Esophagus (tissue), 2 donors: ENCODE results near the gene PDGFD. TPM values are rescaled to one million over a fixed set of nuclear protein-coding genes. Genes with fewer than 3 reads are reported as not detected.
"Not testable (repeated sequence)": the region's sequence is repeated elsewhere in the genome, so short reads cannot be mapped to it uniquely, and the experiment has no call there.

Source experiments
- H3K27ac ChIP-seq, 2 donors: one replicate each; pipeline ENCODE4 v1.5.1; 2013; ENCODE audit warnings: low read depth in 2 of 2, mild to moderate bottlenecking in 2 of 2, inconsistent platforms in 1 of 2, low read length in 1 of 2, moderate library complexity in 1 of 2
- H3K27me3 ChIP-seq, 2 donors: one replicate each; pipeline ENCODE4 v1.6.1; 2013; ENCODE audit warnings: low read length in 2 of 2, control low read depth in 1 of 2, mild to moderate bottlenecking in 1 of 2; ENCODE audit not compliant: insufficient read depth in 2 of 2, control insufficient read depth in 1 of 2
- H3K36me3 ChIP-seq, 2 donors: one replicate each; pipeline ENCODE4 v1.6.1; 2013; ENCODE audit warnings: low read length in 1 of 2; ENCODE audit not compliant: control insufficient read depth in 2 of 2, insufficient read depth in 2 of 2
- H3K4me1 ChIP-seq, 2 donors: one replicate each; pipeline ENCODE4 v1.6.1; 2013; ENCODE audit warnings: low read length in 1 of 2; ENCODE audit not compliant: control insufficient read depth in 2 of 2, insufficient read depth in 2 of 2
- H3K4me3 ChIP-seq, 2 donors: one replicate each; pipeline ENCODE4 v1.5.1; 2013; ENCODE audit warnings: low read length in 2 of 2, mild to moderate bottlenecking in 2 of 2, low read depth in 1 of 2, moderate library complexity in 1 of 2
- H3K9me3 ChIP-seq, 2 donors: one replicate each; pipeline ENCODE4 v1.6.1; 2013; ENCODE audit warnings: mild to moderate bottlenecking in 2 of 2, low read depth in 1 of 2, low read length in 1 of 2, moderate library complexity in 1 of 2; ENCODE audit not compliant: control insufficient read depth in 2 of 2, insufficient read depth in 1 of 2
- WGBS, 2 donors: extraction: QIAGEN DNeasy Blood & Tissue Kit; methylation state at CpG; one replicate each; pipeline ENCODE4 v1.1.7; 2013; 5-methylcytosine and 5-hydroxymethylcytosine counted together
- polyA plus RNA-seq, 2 donors: library from polyadenylated mRNA; stranded (reverse); fragments of 200-250 nt; gene quantifications; one replicate each; pipeline ENCODE4 v1.2.3, GENCODE V29; 2013
- donor health status: healthy with polysubstance abuse.
- donor health status: Bipolar disorder and iron deficiency.

Gene PDGFD
- polyA plus RNA-seq, 2 donors, result 0.35 to 0.52 TPM

GRCh38 chr11:104054911-104055529 is 108.9 kb downstream of the PDGFD start:
- no peak overlapping the region for H3K4me3 ChIP-seq
- H3K4me1 ChIP-seq, result no peaks in the 10 kb centered on the region
- H3K9me3 ChIP-seq, result no peaks in the 10 kb centered on the region
- H3K36me3 ChIP-seq, result no peaks in the 10 kb centered on the region
- no peak overlapping the region for H3K27ac ChIP-seq
- H3K27me3 ChIP-seq, result no peaks in the 10 kb centered on the region
- WGBS, 2 donors, result 57 to 63% methylated on average over 4 of the region's 4 CpGs

DNA sequence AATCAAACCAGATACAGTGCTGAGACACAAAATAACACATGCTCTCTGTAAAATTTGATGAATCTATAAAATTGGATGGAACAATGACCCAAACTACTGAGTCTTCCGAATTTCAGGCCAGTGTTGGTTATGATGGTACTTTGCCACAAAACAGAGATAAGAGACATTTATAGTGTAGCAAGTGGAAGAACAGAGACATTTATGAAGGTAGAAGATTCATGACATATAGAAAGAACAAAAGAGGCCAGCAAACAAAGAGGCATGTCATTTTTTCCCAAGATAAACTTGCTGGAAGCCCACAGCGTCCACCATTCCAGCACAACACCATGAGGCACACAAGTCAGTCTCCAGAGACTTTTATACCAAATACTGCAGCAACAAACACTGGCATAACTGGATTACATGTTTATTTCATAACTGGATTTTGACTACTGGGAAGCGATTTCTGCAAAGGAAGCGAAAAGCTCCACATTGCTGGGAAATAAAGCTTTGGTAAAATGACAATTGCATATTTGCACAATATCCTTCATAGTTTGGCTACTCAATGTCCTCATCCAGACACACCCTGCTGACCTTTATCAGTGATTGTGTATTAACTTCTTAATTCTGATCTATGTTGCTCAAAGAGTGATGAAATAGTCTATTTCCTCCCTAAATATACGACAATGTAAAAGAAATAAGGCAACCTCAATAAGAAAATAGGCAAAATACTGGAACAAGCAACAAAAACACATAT is 110.0 kb downstream of the PDGFD start:
- Histone ChIP-seq H3K36me3 (no peaks in the 10 kb centered on the region), H3K27me3 (no peaks in the 10 kb centered on the region), H3K9me3 (no peaks in the 10 kb centered on the region), H3K4me3 (no peak overlapping the region), H3K27ac (no peak overlapping the region), H3K4me1 (no peaks in the 10 kb centered on the region)
- WGBS, 2 donors, result 74 to 84% methylated on average over 5 of the region's 5 CpGs

GRCh38 chr11:104051778-104052177 is 112.2 kb downstream of the PDGFD start:
- no peaks in the 10 kb centered on the region for H3K4me1 ChIP-seq
- no peaks in the 10 kb centered on the region for H3K9me3 ChIP-seq
- H3K36me3 ChIP-seq, result no peaks in the 10 kb centered on the region
- no peak overlapping the region for H3K27ac ChIP-seq
- H3K4me3 ChIP-seq, result no peak overlapping the region
- H3K27me3 ChIP-seq, result no peaks in the 10 kb centered on the region
- WGBS, 2 donors, result 80 to 81% methylated on average over 4 of the region's 4 CpGs

- WGBS, 2 donors, result 84 to 90% methylated on average over 4 of the region's 4 CpGs
- no peaks in the 10 kb centered on the region for H3K36me3 ChIP-seq
Measured at GRCh38 chr11:104049116-104049515, 114.8 kb downstream of the PDGFD start.

DNA sequence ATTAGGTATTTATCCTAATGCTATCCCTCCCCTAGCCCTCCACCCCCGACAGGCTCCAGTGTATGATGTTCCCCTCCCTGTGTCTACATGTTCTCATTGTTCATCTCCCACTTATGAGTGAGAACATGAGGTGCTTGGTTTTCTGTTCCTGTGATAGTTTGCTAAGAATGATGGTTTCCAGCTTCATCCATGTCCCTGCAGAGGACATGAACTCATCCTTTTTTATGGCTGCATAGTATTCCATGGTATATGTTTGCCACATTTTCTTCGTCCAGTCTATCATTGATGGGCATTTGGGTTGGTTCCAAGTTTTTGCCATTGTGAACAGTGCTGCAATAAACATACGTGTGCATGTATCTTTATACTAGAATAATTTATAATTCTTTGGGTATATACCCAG is 117.1 kb downstream of the PDGFD start:
- H3K4me3 ChIP-seq, H3K4me1 ChIP-seq, H3K27me3 ChIP-seq, H3K9me3 ChIP-seq, H3K36me3 ChIP-seq, H3K27ac ChIP-seq: not testable (repeated sequence)
- 92 to 94% methylated on average over 3 of the region's 3 CpGs for WGBS, 2 donors

More at GRCh38 chr11:104049116-104049515, 114.8 kb downstream of the PDGFD start:
- Histone ChIP-seq H3K27ac (no peak overlapping the region), H3K9me3 (no peaks in the 10 kb centered on the region), H3K27me3 (no peaks in the 10 kb centered on the region), H3K4me3 (no peak overlapping the region), H3K4me1 (no peaks in the 10 kb centered on the region)

- no peak overlapping the region for H3K27ac ChIP-seq
- WGBS, 2 donors, result 95 to 96% methylated on average over 2 of the region's 2 CpGs
- no peaks in the 10 kb centered on the region for H3K36me3 ChIP-seq
- H3K9me3 ChIP-seq, result no peaks in the 10 kb centered on the region
- H3K4me3 ChIP-seq, result no peak overlapping the region
- H3K4me1 ChIP-seq, result no peaks in the 10 kb centered on the region
- peaks cover 0 to 3% of the 10 kb centered on the region in 2 donors for H3K27me3 ChIP-seq
Measured at GRCh38 chr11:104046331-104046730, 117.6 kb downstream of the PDGFD start.

DNA sequence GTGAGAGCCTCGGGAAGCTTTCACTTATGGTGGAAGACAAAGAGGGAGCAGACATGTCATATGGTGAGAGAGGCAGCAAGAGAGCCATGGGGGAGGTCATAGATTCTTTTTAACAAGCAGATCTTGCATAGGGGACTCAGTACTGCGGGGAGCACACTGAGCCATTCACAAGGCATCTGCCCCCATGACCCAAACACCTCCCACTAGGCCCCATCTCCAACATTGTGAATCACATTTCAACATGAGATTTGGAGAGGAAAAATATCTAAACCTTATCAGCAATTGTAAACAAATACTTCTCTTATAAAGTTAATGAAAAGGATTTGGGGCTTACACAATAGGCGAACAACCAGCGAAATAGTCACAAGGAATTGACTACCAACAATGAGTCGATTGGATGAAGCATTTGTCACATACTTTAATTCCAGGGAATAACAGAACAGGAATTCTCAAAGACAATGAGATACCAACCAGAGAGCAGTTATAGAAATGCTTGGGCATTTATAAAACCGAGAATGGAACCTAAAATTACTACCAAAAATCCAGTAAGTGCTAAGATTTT is 120.2 kb downstream of the PDGFD start:
- H3K4me3 ChIP-seq, result no peak overlapping the region
- H3K4me1 ChIP-seq, result no peaks in the 10 kb centered on the region
- 85 to 87% methylated on average over 6 of the region's 6 CpGs for WGBS, 2 donors
- H3K36me3 ChIP-seq, result no peaks in the 10 kb centered on the region
- H3K9me3 ChIP-seq, result no peaks in the 10 kb centered on the region
- peaks cover 0 to 3% of the 10 kb centered on the region in 2 donors for H3K27me3 ChIP-seq
- no peak overlapping the region for H3K27ac ChIP-seq

DNA sequence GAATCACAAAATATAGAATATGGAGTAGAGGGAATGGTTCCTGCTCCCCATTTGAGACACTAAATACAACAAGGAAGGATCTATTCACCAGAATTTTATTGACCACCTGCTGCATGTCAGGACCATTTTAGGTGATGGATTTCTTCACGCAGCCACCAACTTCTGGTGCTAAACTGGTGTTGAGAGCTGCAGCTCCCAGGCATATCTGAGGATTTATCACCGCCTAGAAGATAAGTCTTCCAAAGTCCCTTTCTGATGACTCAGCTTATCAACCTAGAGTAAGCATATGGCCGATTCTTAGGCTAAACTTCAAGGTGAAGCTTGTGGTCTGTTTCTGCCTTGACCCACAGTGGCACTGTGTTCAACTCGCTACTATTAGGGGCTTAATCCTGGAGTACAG is 120.8 kb downstream of the PDGFD start:
- Histone ChIP-seq H3K9me3 (no peaks in the 10 kb centered on the region), H3K27me3 (peaks cover 0 to 3% of the 10 kb centered on the region in 2 donors), H3K4me1 (no peaks in the 10 kb centered on the region), H3K36me3 (no peaks in the 10 kb centered on the region), H3K27ac (no peak overlapping the region), H3K4me3 (no peak overlapping the region)
- WGBS, 2 donors, result 70 to 72% methylated on average over 4 of the region's 4 CpGs

DNA sequence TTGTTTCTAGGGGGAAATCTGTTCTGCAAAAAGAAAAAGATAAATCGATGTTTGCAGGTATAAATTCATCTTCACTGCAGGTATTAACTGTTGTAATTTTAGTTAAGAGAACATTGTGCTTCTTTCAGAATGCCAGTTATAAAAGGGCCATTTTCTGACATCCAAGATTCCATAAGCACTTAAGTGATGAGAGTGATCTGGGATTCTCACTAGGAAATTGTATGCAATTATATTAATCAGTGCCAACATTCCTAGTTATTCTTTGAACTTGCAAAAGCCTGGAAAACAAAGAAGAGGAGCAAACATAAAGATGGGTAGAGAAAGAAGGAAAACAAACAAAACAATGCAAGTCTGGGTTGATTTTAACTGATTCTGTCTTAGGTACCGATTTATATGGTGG is 122.2 kb downstream of the PDGFD start:
- H3K4me1 ChIP-seq, result no peaks in the 10 kb centered on the region
- H3K27ac ChIP-seq, result no peak overlapping the region
- H3K4me3 ChIP-seq, result no peak overlapping the region
- peaks cover under 1 to 3% of the 10 kb centered on the region in 2 donors for H3K9me3 ChIP-seq
- peaks cover 0 to 3% of the 10 kb centered on the region in 2 donors for H3K27me3 ChIP-seq
- 82 to 86% methylated on average over 2 of the region's 2 CpGs for WGBS, 2 donors
- H3K36me3 ChIP-seq, result no peaks in the 10 kb centered on the region
